Measurements from ENCODE around the gene SZRD1.

The SZRD1 gene

DNA sequence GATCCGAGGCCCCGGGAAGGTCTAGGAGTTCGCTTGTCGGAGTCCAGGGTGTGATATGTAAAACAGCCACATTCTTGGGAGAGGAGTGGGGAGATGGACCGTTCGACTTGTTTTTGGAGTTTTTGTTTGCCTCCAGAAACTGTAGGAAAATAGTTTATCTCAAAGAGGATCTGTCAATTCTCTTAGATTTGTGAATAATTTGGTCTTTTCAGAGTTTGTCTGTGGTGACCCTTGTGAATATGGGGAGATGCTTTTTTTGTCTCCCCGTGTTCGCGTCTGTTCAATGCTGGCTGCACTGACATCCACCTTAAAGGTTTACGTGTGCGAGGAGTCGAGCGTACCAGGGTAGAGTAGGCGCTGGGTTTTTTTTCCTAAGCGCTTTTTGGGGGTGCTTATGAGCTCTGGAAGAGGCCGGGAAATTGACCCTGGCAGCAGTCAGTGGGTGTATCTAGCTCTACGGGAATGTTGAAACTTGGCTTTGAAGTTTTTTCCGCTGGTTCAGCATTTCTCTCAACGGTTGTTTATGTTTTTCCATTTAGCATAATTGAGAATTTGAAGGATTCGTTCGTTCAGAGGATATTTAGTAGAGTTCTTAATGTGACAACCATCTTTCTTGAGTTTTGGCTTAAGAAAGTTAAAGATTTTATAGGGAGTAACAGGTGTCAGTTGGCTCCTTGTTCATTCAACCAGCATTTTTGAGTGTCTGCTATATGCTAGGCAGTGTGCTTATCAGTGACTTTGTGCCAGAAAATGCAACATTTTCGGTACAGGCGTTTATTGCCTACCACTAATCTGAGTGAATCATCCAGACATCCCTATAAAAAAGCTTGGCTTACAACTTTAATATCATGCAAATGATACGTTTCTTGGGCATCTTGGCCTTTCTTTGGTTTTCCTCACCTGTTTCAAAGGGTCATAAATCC is 1.2 kb downstream of the SZRD1 start:
- DNase-seq, result no peak

DNA sequence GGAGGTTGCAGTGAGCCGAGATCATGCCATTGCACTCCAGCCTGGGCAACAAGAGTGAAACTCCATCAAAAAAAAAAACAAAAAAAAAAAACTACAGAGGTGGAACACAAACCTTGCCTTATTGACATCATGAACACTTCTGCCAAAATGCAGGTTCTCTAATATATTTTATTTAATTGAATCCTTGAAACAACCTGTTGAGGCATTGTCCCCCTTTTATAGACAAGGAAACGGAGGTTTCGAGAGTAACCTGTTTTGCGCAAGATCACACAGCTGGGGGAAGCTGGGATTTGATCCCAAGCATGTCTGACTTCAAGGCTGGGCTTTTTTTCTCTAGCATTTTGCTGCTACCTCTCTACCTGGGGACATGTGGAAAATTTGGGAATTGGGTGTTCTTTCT is 2.8 kb downstream of the SZRD1 start:
- no peak for DNase-seq

GRCh38 chr1:16371725-16372124 is 4.7 kb downstream of the SZRD1 start:
- no peak for DNase-seq

DNA sequence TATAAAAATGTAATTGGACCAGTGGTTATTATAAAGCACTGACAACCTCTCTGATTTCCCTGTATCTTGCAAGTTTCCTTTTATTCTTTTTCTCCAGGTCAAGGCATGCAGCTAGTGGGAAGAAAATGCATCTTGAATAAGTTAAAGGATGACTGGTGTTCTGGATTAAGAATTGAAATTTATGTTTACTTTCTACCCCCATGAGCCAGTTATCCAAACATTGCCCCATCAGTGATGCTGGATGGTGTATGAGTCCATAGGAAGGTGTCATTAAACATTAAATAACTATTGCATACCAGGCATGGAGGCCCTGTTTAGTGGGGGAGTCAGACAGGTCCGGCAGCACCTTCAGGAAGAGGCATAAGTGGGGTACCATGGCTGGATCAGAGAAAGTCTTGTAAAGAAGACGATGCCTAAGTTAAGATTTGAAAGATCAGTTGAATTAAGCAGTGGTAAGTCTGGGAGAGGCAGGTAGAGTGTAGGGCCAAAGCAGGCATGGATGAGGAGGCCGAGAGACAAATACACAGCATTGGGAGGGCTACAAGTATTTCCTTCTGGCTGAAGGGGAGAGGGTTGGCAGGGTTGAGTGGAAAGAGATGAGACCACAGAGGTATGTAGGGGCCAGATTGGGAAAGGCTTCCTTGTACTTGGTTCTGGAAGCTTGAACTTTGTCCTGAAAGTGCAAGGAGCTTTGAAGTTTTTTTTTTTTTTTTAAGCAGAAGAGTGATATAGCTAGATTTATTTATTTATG is 5.7 kb downstream of the SZRD1 start:
- no peak for DNase-seq

- no peak for DNase-seq
Observed at GRCh38 chr1:16374266-16374665, 7.2 kb downstream of the SZRD1 start.

GRCh38 chr1:16375521-16376340 is 8.7 kb downstream of the SZRD1 start:
- DNase-seq, result no peak

- no peak for DNase-seq
Observed at GRCh38 chr1:16376971-16377370, 9.9 kb downstream of the SZRD1 start.

GRCh38 chr1:16378443-16378842 is 11.4 kb downstream of the SZRD1 start:
- no peak for DNase-seq

DNA sequence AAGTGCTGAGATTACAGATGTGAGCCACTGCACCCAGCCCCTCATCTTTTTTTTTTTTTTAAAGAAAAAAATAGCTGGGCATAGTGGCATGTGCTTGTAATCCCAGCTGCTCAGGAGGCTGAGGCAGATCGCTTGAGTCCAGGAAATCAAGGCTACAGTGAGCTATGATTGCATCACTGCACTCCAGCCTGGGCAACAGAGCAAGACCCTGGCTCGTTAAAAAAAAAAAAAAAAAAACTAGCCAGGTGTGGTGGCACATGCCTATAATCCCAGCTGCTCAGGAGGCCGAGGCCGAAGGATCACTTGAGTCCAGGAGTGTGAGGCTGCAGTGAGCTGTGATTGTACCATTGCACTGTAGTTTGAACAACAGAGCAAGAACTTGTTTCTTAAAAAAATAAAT is 13.8 kb downstream of the SZRD1 start:
- no peak for DNase-seq

- DNase-seq, result no peak
Observed at GRCh38 chr1:16383888-16384287, 16.8 kb downstream of the SZRD1 start.

DNA sequence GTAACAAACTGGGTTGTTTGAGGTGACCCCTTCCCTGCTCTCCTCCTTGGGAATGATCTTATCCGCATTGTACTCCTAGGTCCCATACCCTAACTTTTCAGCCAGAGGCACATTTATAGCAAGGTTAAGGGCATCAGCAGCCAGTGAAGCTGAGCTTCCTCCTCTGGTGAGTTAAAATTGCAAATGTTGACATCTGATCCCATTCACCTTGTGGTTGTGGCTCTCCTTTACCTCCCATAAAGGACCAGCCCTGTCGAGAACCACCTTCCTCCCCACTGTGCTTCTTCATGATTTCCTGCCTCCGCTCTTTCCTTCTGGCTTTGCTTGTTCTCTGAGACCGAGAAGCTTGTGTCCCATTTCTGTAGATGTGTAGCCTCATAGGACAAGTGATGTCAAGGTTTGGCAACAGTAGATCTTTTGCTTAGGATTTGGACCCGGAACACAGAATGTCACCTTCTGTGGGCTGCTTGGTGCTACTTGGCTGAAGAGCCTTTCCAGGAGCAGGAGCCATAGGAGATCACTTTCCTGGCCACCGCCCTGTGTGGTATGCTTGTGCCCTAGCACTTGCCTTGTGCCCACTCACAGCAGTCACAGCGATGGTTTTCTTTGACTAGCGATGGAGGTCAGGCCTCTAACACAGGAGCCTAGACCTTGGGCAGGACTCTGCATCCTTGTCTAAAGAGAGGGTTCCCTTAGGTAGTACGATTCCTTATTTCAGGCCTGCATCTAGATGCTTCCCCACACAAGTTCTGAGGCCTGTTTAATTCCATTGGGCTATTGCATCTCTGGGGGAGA is 18.8 kb downstream of the SZRD1 start:
- DNase-seq, result no peak

- DNase-seq, result no peak
Observed at GRCh38 chr1:16386454-16387113, 19.5 kb downstream of the SZRD1 start.

GRCh38 chr1:16387201-16388188 is 20.5 kb downstream of the SZRD1 start:
- DNase-seq, result no peak

GRCh38 chr1:16391411-16391810 is 24.4 kb downstream of the SZRD1 start:
- no peak for DNase-seq

- no peak for DNase-seq
Observed at GRCh38 chr1:16392740-16393569, 25.9 kb downstream of the SZRD1 start.

DNA sequence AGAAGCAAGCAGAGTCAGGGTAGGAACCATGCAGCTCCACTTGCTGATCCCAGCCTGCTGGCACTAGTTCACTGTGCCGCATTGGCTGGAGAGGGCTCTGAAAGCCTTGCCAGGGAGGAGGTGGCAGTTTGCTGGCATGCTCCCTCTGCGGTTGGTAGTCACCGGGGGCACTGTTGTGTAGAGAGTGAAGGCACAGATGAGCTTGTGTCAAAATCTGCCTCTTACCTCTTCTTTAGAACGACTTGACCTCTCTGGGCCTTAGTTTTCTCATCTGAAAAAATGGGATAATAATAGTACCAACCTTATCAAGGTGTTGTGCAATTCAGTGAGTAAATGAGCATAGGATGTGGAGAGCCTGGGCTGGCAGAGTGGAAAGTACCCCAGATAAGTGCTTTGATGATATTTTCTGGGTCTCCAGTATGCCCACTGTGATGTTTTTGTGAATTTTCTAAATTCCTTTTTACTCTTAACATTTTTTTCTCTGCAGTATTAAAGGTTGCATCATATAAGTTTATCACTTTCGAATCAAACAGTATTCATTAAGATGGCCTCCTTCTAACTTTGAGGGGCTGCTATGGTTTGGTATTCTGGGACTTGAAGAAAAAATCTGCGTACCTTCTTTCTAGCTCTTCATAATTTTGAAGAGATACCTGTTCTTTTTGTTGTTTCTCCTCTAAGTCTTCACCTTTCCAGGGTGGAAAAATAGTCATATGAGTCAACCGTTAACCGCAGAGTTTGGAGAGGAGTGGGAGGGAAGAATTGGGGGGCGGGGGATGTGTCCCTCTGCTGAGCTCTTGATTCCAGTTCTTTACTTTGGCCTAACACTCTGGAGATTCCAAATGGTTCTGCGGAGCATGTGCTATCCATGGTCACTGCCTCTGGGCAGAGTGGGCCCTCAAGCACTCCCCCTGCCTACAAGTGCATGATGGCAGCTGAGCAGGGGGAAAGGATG is 26.8 kb downstream of the SZRD1 start:
- no peak for DNase-seq

DNA sequence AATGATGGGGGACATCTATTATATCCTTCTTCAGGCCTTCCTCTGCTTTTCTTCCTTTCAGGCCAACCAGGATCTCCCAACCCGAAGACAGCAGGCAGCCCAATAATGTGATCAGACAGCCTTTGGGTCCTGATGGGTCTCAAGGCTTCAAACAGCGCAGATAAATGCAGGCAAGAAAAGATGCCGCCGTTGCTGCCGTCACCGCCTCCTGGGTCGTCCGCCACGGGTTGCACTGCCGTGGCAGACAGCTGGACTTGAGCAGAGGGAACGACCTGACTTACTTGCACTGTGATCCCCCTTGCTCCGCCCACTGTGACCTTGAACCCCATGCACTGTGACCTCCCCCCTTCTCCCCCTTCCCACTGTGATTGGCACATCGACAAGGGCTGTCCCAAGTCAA is 27.9 kb downstream of the SZRD1 start:
- DNase-seq, result no peak

DNA sequence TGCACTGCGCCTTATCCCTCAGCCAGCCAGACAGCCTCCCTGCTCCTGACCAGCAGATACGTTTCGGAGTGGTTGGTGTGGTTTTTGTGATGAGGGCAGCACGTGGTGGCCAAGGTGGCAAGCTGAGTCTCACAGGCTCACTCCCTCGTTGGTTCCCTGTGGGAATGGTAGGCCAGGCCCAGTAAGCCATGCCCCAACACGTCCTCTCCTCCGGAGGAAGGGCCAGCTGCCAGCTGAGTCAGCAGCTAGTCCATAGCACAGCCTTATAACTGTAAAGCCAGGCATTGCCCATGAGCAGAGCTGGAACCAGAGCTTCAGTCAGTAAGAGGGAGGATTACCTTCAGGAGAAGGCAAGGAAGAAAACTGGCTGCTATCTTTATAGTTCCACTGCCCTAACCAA is 29.5 kb downstream of the SZRD1 start:
- no peak for DNase-seq
